Spleen (tissue), 11 donors: Measurements from ENCODE around the gene PSMG4. TPM values are rescaled to one million over a fixed set of nuclear protein-coding genes. Genes with fewer than 3 reads are reported as not detected.

Experiments
- DNase-seq: peaks from one replicate; pipeline ENCODE4 v3.0.0-alpha.2; 2020
- H3K27ac ChIP-seq, 8 donors: fragments of 200-600 bp; sonication (generic) in 7 of 8; 1 replicate in 4 of 8; 2 replicates in 4 of 8; pipeline versions ENCODE4 v1.5.0 to v1.8.0; 2016 to 2021; ENCODE audit warnings: inconsistent platforms in 4 of 8, mild to moderate bottlenecking in 4 of 8, moderate library complexity in 1 of 8
- H3K27me3 ChIP-seq, 7 donors: fragments of 200-600 bp; sonication (generic) in 6 of 7; replicated peaks in 1 of 7; 1 replicate in 4 of 7; 2 replicates in 3 of 7; pipeline versions ENCODE4 v1.5.0 to v1.8.0; 2016 to 2021; ENCODE audit warnings: inconsistent platforms in 3 of 7, mild to moderate bottlenecking in 1 of 7
- H3K36me3 ChIP-seq, 6 donors: fragments of 200-600 bp; sonication (generic) in 5 of 6; 1 replicate in 4 of 6; 2 replicates in 2 of 6; pipeline versions ENCODE4 v1.5.0 to v1.8.0; 2016 to 2021; ENCODE audit warnings: inconsistent platforms in 2 of 6
- H3K4me1 ChIP-seq, 6 donors: fragments of 200-600 bp; sonication (generic) in 5 of 6; 1 replicate in 3 of 6; 2 replicates in 3 of 6; pipeline versions ENCODE4 v1.5.0 to v1.8.0; 2016 to 2021; ENCODE audit warnings: inconsistent platforms in 3 of 6
- H3K4me3 ChIP-seq, 8 donors: fragments of 200-600 bp; sonication (generic) in 7 of 8; 1 replicate in 4 of 8; 2 replicates in 4 of 8; pipeline versions ENCODE4 v1.5.0 to v1.8.0; 2016 to 2021; ENCODE audit warnings: inconsistent platforms in 4 of 8, mild to moderate bottlenecking in 4 of 8, moderate library complexity in 2 of 8
- H3K9me3 ChIP-seq, 8 donors: fragments of 200-600 bp; sonication (generic) in 7 of 8; 1 replicate in 4 of 8; 2 replicates in 4 of 8; pipeline versions ENCODE4 v1.5.0 to v1.8.0; 2016 to 2021; ENCODE audit warnings: inconsistent platforms in 4 of 8
- POLR2A ChIP-seq, 3 donors: fragments of 450-650 bp; IDR thresholded peaks; one replicate each; pipeline ENCODE4 v1.5.1; 2017; ENCODE audit warnings: antibody characterized with exemption in 3 of 3, mild to moderate bottlenecking in 1 of 3
- POLR2AphosphoS5 ChIP-seq, 3 donors: sonication (generic); formaldehyde crosslinking; IDR thresholded peaks; one replicate each; pipeline ENCODE4 v1.5.1; 2017; ENCODE audit warnings: antibody characterized with exemption in 3 of 3
- WGBS, 5 donors: extraction: QIAGEN DNeasy Blood & Tissue Kit in 3 of 5; methylation state at CpG; one replicate each; pipeline versions ENCODE4 v1.1.5 to v1.1.7; 2013 to 2018; 5-methylcytosine and 5-hydroxymethylcytosine counted together
- intact Hi-C: fragments of 100-400 bp; cut with DNase I; formaldehyde crosslinking; loops from one replicate; pipeline ENCODE4 v1.15.0; 2023; ENCODE audit warnings: low total_unique reads
- polyA plus RNA-seq, 3 donors: library from polyadenylated mRNA; stranded (reverse); fragments of 200-250 nt; gene quantifications; one replicate each; pipeline ENCODE4 v1.2.1, GENCODE V29; 2013
- total RNA-seq, 7 donors: library from RNA; depleted of rRNA in 3 of 7; stranded (reverse); fragments of >200 nt in 3 of 7; fragmentation: NEBNext Ultra II Directional in 4 of 7; extraction: Animal tissue kit (Norgen Biotek cat#: 25700) in 4 of 7; gene quantifications; one replicate each; pipeline versions ENCODE4 v1.1.0 to v1.2.1, GENCODE V29; 2016 to 2021
- TF ChIP-seq, protein P1 (sequence below), 11 experiments: fragments of 200-600 bp in 7 of 11; fragments of 450-650 bp in 4 of 11; sonication (generic) in 4 of 11; IDR thresholded peaks in 8 of 11; conservative IDR thresholded peaks in 3 of 11; 1 replicate in 7 of 11; 2 replicates in 4 of 11; pipeline versions ENCODE4 v1.4.0 to v1.8.0; 2016 to 2021; ENCODE audit warnings: antibody characterized with exemption in 11 of 11, inconsistent platforms in 4 of 11, mild to moderate bottlenecking in 1 of 11
- donor health status: healthy with polysubstance abuse.
- donor health status: DM: no; HTN: no; CAD: no; lungs with moderate emphysema.
- donor health status: DM: no; HTN: no; CAD: no.
- donor health status: Bipolar disorder and iron deficiency.
- donor health status: healthy.
- donor health status: DM: no; HTN: no; CAD: no.
- donor health status: DM: yes; HTN: yes; CAD: no.

Gene PSMG4
- total and polyA plus RNA-seq, 10 donors = 12.1 to 41.6 (median 18.5) TPM

- TF ChIP-seq, protein P1, sequence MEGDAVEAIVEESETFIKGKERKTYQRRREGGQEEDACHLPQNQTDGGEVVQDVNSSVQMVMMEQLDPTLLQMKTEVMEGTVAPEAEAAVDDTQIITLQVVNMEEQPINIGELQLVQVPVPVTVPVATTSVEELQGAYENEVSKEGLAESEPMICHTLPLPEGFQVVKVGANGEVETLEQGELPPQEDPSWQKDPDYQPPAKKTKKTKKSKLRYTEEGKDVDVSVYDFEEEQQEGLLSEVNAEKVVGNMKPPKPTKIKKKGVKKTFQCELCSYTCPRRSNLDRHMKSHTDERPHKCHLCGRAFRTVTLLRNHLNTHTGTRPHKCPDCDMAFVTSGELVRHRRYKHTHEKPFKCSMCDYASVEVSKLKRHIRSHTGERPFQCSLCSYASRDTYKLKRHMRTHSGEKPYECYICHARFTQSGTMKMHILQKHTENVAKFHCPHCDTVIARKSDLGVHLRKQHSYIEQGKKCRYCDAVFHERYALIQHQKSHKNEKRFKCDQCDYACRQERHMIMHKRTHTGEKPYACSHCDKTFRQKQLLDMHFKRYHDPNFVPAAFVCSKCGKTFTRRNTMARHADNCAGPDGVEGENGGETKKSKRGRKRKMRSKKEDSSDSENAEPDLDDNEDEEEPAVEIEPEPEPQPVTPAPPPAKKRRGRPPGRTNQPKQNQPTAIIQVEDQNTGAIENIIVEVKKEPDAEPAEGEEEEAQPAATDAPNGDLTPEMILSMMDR (IDR thresholded peaks at IDR 0.05 in 8 of 11, conservative IDR thresholded peaks at IDR 0.05 in 3 of 11) = no peak
- no peak for TF ChIP-seq POLR2AphosphoS5 (IDR thresholded peaks at IDR 0.05)
- no peak for TF ChIP-seq POLR2A (IDR thresholded peaks at IDR 0.05)
Measured at GRCh38 chr6:3268680-3269079, 9.9 kb downstream of the PSMG4 start.

DNA sequence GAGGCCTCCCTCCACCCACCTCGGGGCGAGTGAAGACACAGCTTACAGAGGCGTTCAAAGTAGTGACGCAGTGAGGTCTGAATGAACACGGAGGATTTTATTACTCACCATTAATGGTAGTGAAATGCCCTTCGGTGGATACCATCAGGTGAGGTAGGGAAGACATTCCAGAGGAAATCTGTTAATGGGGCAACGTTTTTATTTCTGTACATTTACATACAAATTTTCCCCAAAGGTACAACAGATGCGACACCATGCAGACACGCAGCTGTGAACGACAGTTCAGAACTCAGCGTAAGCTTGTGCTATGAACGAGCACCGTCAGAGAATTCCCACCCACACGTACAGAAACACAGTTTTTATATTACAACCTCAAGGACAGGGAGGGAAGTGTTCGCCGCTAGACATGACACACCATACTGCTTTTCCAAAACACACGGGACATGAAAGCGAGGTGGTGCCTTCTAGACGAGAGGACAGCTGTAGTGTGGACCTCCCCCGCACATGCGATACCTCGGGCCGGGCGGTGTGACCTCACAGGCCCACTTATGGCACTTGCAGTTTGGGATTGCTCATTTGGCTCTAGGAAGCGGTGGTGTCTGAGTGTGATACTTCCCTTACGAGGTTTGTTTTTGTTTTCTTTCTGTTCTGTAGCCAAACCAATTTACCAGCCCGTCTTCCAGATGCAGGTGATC is 10.7 kb downstream of the PSMG4 start:
- peaks cover 0 to 13% (median 2%) of the 10 kb centered on the region in 6 donors for H3K4me1 ChIP-seq
- no peaks in the 10 kb centered on the region for H3K9me3 ChIP-seq
- H3K36me3 ChIP-seq = peaks cover 0 to 93% (median 38%) of the 10 kb centered on the region in 6 donors
- no peak overlapping the region for H3K27ac ChIP-seq
- no peak overlapping the region for H3K4me3 ChIP-seq
- peak; percentile 53 for DNase-seq
- intact Hi-C loops = no loop called here
- WGBS, 5 donors = 81 to 87% (median 84%) methylated on average over 27 of the region's 27 CpGs
- no peak for TF ChIP-seq POLR2A (IDR thresholded peaks at IDR 0.05)
- TF ChIP-seq, protein P1 (IDR thresholded peaks at IDR 0.05 in 8 of 11, conservative IDR thresholded peaks at IDR 0.05 in 3 of 11) = no peak
- TF ChIP-seq POLR2AphosphoS5 (IDR thresholded peaks at IDR 0.05) = peak in 1 of 3 donors; percentile 2
- no peaks in the 10 kb centered on the region for H3K27me3 ChIP-seq

More at GRCh38 chr6:3268680-3269079, 9.9 kb downstream of the PSMG4 start:
- peak; percentile 49 for DNase-seq
- H3K4me1 ChIP-seq = peaks cover 0 to 20% (median 4%) of the 10 kb centered on the region in 6 donors
- H3K27me3 ChIP-seq = no peaks in the 10 kb centered on the region
- intact Hi-C loops = no loop called here
- 86 to 95% (median 88%) methylated on average over 11 of the region's 11 CpGs for WGBS, 5 donors
- no peak overlapping the region for H3K4me3 ChIP-seq
- peaks cover 0 to 95% (median 43%) of the 10 kb centered on the region in 6 donors for H3K36me3 ChIP-seq
- H3K27ac ChIP-seq = no peak overlapping the region
- no peaks in the 10 kb centered on the region for H3K9me3 ChIP-seq

DNA sequence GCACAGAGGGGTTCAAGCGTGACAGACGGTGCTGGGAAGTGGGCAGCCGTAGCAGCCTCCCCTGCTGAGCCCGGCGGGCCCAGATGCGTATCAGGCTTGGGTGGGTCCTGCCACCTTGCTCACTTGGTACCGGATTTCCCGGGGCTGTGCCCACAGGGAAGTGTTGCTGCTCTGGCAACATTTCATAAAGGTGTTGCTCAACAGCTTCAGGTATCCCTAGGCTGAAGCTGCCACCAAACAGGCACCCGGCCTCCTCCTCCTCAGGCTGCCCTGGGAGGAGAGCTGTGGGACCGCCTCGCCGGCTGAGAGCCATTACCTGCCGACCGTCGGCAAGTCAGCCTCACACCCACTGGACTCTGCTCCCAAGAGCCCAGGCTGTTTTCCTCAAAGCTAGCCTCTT is 11.5 kb downstream of the PSMG4 start:
- H3K4me3 ChIP-seq = no peak overlapping the region
- peak; percentile 55 for DNase-seq
- peaks cover 0 to 85% (median 37%) of the 10 kb centered on the region in 6 donors for H3K36me3 ChIP-seq
- WGBS, 5 donors = 81 to 92% (median 85%) methylated on average over 9 to 15 of the region's 15 CpGs
- peaks cover 0 to 9% (median 0%) of the 10 kb centered on the region in 6 donors for H3K4me1 ChIP-seq
- H3K27me3 ChIP-seq = no peaks in the 10 kb centered on the region
- no peaks in the 10 kb centered on the region for H3K9me3 ChIP-seq
- intact Hi-C loops = loop anchor here (10.0 kb wide), 2 partner anchors 705 to 885 kb away; no protein-coding TSS in a partner anchor
- no peak overlapping the region for H3K27ac ChIP-seq
- TF ChIP-seq POLR2AphosphoS5 (IDR thresholded peaks at IDR 0.05) (no peak), POLR2A (IDR thresholded peaks at IDR 0.05) (no peak)
- TF ChIP-seq, protein P1 (IDR thresholded peaks at IDR 0.05 in 8 of 11, conservative IDR thresholded peaks at IDR 0.05 in 3 of 11) = no peak

- Histone ChIP-seq H3K27ac (no peak overlapping the region), H3K9me3 (no peaks in the 10 kb centered on the region), H3K36me3 (peaks cover 0 to 78% (median 37%) of the 10 kb centered on the region in 6 donors), H3K4me1 (peaks cover 0 to 9% (median 0%) of the 10 kb centered on the region in 6 donors), H3K4me3 (no peak overlapping the region), H3K27me3 (no peaks in the 10 kb centered on the region)
- intact Hi-C loops = loop anchor here (10.0 kb wide), 2 partner anchors 703 to 883 kb away; no protein-coding TSS in a partner anchor
- 79 to 95% (median 88%) methylated on average over 13 of the region's 13 CpGs for WGBS, 5 donors
- TF ChIP-seq POLR2A (IDR thresholded peaks at IDR 0.05) (no peak), POLR2AphosphoS5 (IDR thresholded peaks at IDR 0.05) (no peak)
- TF ChIP-seq, protein P1 (IDR thresholded peaks at IDR 0.05 in 8 of 11, conservative IDR thresholded peaks at IDR 0.05 in 3 of 11) = no peak
- DNase-seq = peak; percentile 62
Measured at GRCh38 chr6:3271756-3272155, 13.0 kb downstream of the PSMG4 start.
